Endothelial cell of umbilical vein (primary cell): ENCODE measurements around the gene COL20A1. TPM values are rescaled to one million over a fixed set of nuclear protein-coding genes. Genes with fewer than 3 reads are reported as not detected.

Experiments used
- BruUV-seq: library from RNA; stranded (reverse); fragments of 400-500 nt; replicated peaks from 2 replicates; lab custom pipeline; 2021; lab: Mats Ljungman, UMichigan
- CTCF ChIA-PET: fragments of 300-600, 350-600 bp; sonication (Branson Sonifier 250); formaldehyde crosslinking; loops from one replicate; lab custom pipeline; 2021; ENCODE audit warnings: antibody characterized with exemption, inconsistent platforms; lab: Charles Lee
- POLR2A ChIA-PET: fragments of 300-600, 350-600 bp; sonication (Branson Sonifier 250); formaldehyde crosslinking; loops from one replicate; lab custom pipeline; 2021; ENCODE audit warnings: antibody characterized with exemption, inconsistent platforms; lab: Charles Lee
- DNase-seq: peaks from one replicate; pipeline ENCODE4 v3.0.0-alpha.2; 2011; ENCODE audit warnings: low read depth, low spot score
- FAIRE-seq: peaks from 2 replicates; lab custom pipeline; 2011; peaks lifted over from hg19 to GRCh38; lab: Jason Lieb, UNC
- H2AFZ ChIP-seq: 2 replicates; pipeline ENCODE4 v1.6.0; 2012; ENCODE audit warnings: low read depth, low read length, control low read depth, inconsistent platforms
- H3K27ac ChIP-seq: 2 replicates; pipeline ENCODE4 v1.5.1; 2011; ENCODE audit warnings: low read depth, mild to moderate bottlenecking, control low read depth, low read length, moderate library complexity; ENCODE audit not compliant: insufficient read depth
- H3K27me3 ChIP-seq, 2 experiments: 2 replicates each; pipeline versions ENCODE4 v1.6.0 to v1.6.1; 2011; ENCODE audit warnings: low read length in 2 of 2, mixed read lengths in 1 of 2; ENCODE audit not compliant: control insufficient read depth in 2 of 2, insufficient read depth in 2 of 2
- H3K36me3 ChIP-seq, 2 experiments: 2 replicates in 1 of 2; 3 replicates in 1 of 2; pipeline ENCODE4 v1.5.1; 2011; ENCODE audit warnings: low read length in 2 of 2, mild to moderate bottlenecking in 1 of 2, moderate library complexity in 1 of 2; ENCODE audit not compliant: control insufficient read depth in 2 of 2, insufficient read depth in 2 of 2; ENCODE audit errors: extremely low read depth in 1 of 2
- H3K4me1 ChIP-seq: 3 replicates; pipeline ENCODE4 v1.5.1; 2011; ENCODE audit warnings: mild to moderate bottlenecking, low read length; ENCODE audit not compliant: control insufficient read depth, insufficient read depth; ENCODE audit errors: extremely low read depth
- H3K4me2 ChIP-seq: 2 replicates; pipeline ENCODE4 v1.6.1; 2011; ENCODE audit warnings: low read length, control low read depth, mixed read lengths; ENCODE audit not compliant: insufficient read depth
- H3K4me3 ChIP-seq, 3 experiments: fragments of 200-600 bp in 1 of 3; sonication (generic), shearing (Covaris generic) in 1 of 3; replicated peaks in 1 of 3; 2 replicates each; pipeline ENCODE4 v1.5.1; 2011 to 2016; ENCODE audit warnings: control low read depth in 3 of 3, low read length in 3 of 3, mild to moderate bottlenecking in 2 of 3, inconsistent platforms in 1 of 3, low read depth in 1 of 3, moderate library complexity in 1 of 3; ENCODE audit not compliant: insufficient read depth in 1 of 3
- H3K79me2 ChIP-seq: 2 replicates; pipeline ENCODE4 v1.6.0; 2012; ENCODE audit warnings: low read length, inconsistent platforms; ENCODE audit not compliant: control insufficient read depth, insufficient read depth
- H3K9ac ChIP-seq: replicated peaks from 2 replicates; pipeline ENCODE3; 2011; ENCODE audit warnings: low read length, control low read depth; ENCODE audit not compliant: insufficient read depth; ENCODE audit errors: extremely low read depth
- H3K9me1 ChIP-seq: replicated peaks from 3 replicates; pipeline ENCODE4 v1.6.0; 2011; ENCODE audit warnings: mild to moderate bottlenecking, low read length; ENCODE audit not compliant: control insufficient read depth, insufficient read depth; ENCODE audit errors: extremely low read depth
- H3K9me3 ChIP-seq: replicated peaks from 2 replicates; pipeline ENCODE4 v1.5.1; 2012; ENCODE audit warnings: low read length, inconsistent platforms; ENCODE audit not compliant: control insufficient read depth, insufficient read depth
- H4K20me1 ChIP-seq: replicated peaks from 2 replicates; pipeline ENCODE3; 2011; ENCODE audit warnings: mild to moderate bottlenecking, low read length; ENCODE audit not compliant: control insufficient read depth, insufficient read depth; ENCODE audit errors: extremely low read depth
- CTCF ChIP-seq, 2 donors: IDR thresholded peaks; 1 replicate in 1 of 2; 2 replicates in 1 of 2; pipeline ENCODE4 v1.5.1; 2011; ENCODE audit warnings: low read length in 2 of 2, mild to moderate bottlenecking in 2 of 2, moderate library complexity in 2 of 2, control low read depth in 1 of 2, inconsistent platforms in 1 of 2, low read depth in 1 of 2; ENCODE audit not compliant: insufficient read depth in 1 of 2; ENCODE audit errors: extremely low read depth in 1 of 2
- EZH2 ChIP-seq: IDR thresholded peaks from 2 replicates; pipeline ENCODE4 v1.6.1; 2012; ENCODE audit warnings: borderline replicate concordance, low read depth, mild to moderate bottlenecking, moderate library complexity, low read length, inconsistent platforms; ENCODE audit not compliant: severe bottlenecking
- FOS ChIP-seq: IDR thresholded peaks from 2 replicates; pipeline ENCODE4 v1.6.1; 2011; ENCODE audit warnings: mild to moderate bottlenecking, low read length, moderate library complexity, borderline replicate concordance; ENCODE audit not compliant: insufficient read depth
- GATA2 ChIP-seq: IDR thresholded peaks from 2 replicates; pipeline ENCODE4 v1.7.0; 2011; ENCODE audit warnings: low read depth, mild to moderate bottlenecking, moderate library complexity, mixed read lengths, low read length; ENCODE audit not compliant: insufficient read length, insufficient read depth
- MYC ChIP-seq: IDR thresholded peaks from one replicate; pipeline ENCODE4 v1.6.1; 2011; ENCODE audit warnings: mild to moderate bottlenecking, low read depth, low read length
- POLR2A ChIP-seq: IDR thresholded peaks from 2 replicates; pipeline ENCODE4 v1.6.1; 2012; ENCODE audit warnings: low read depth, mild to moderate bottlenecking, control low read depth, low read length
- dilution Hi-C: fragments of 300-500 bp; cut with MboI; formaldehyde crosslinking; loops from one replicate; pipeline ENCODE4 v1.15.0; 2019; ENCODE audit warnings: low sequenced_read_pairs; ENCODE audit not compliant: extremely low pct_ligation_motif_present
- intact Hi-C: fragments of 100-400 bp; cut with micrococcal nuclease; formaldehyde crosslinking; loops from one replicate; pipeline ENCODE4 v1.10.0; 2022
- polyA plus RNA-seq, 4 experiments: library from polyadenylated mRNA; depleted of rRNA in 3 of 4; stranded (reverse) in 3 of 4; unstranded in 1 of 4; fragments of >200 nt; gene quantifications; 2 replicates each; pipeline versions ENCODE4 v1.2.1 to v1.2.3, GENCODE V29; 2011 to 2012; ENCODE audit warnings: missing spikeins in 1 of 4
- total RNA-seq: library from RNA; stranded (reverse); gene quantifications from 2 replicates; pipeline ENCODE4 v1.2.3, GENCODE V29; 2021
- TF ChIP-seq, protein P1 (sequence below): IDR thresholded peaks from 2 replicates; pipeline ENCODE4 v1.6.1; 2011; ENCODE audit not compliant: insufficient read depth, insufficient read length

COL20A1 gene
- total and polyA plus RNA-seq, 2 donors (not counting 3 experiments of a cell fraction or from before 2014, with no cell fraction given), result not detected

DNA sequence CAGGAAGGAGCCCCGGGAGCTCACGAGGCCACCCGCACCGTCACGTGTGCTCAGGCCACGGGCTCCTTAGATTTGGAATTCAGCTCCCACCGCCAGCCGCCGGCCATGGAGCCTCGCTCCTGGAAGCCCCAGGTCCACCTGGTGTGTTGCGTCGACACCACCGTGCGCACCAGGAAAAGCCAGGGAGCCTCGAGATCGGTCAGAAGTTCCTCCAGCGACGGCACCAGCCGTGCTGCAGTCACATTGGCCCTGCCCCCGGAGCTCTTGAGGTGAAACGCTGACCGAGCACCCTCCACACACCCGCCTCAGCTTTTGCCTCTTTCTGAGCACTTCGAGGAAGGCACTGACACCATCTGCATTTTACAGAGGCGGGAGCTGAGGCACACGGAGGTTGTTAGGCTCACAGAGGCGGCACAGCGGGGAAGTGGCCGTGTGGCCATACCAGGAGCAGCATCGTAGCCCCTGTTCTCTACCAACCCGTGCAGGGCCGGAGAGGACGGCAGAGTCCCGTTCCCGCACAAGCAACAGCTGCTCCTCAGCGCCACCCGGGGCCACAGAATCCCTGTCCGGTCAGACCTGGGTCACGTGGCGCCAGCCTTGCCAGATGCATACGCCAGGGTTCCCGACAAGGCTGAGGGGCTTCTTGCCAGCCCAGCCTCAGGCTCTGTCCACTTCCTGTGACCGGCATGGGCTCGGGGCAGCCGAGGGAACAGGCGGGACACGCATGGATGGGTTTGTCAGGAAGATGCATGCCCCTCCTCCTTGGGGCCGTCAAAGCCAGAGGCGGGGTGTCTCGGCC lies 46.3 kb upstream of the COL20A1 start:
- Histone ChIP-seq H3K4me3 (no peak overlapping the region), H3K27ac (no peak overlapping the region), H3K9ac (no peak overlapping the region), H3K4me2 (no peak overlapping the region), H3K9me3 (no peaks in the 10 kb centered on the region), H3K9me1 (no peaks in the 10 kb centered on the region), H3K79me2 (no peaks in the 10 kb centered on the region), H4K20me1 (no peaks in the 10 kb centered on the region), H3K4me1 (no peaks in the 10 kb centered on the region), H2AFZ (no peak overlapping the region), H3K27me3 (no peaks in the 10 kb centered on the region), H3K36me3 (no peaks in the 10 kb centered on the region)
- no TSS peak for BruUV-seq
- ChIA-PET CTCF (interaction anchor here (0.7 to 4.2 kb wide), 6 partner anchors 11 to 27 kb away, joined by 3 to 24 read pairs (median 4); partner anchors contain the start of genes ARFGAP1 and BIRC7), POLR2A (no interaction called here)
- FAIRE-seq (no peak), DNase-seq (no peak)
- dilution Hi-C loops, result no loop called here
- intact Hi-C loops, result no loop called here
- TF ChIP-seq MYC, result no peak

GRCh38 chr20:63247671-63248228 lies 45.2 kb upstream of the COL20A1 start:
- TF ChIP-seq FOS (no peak), MYC (no peak), CTCF (IDR thresholded peaks at IDR 0.05; ENCODE audit: extremely low read depth in 1 of 2, insufficient read depth in 1 of 2, low read depth in 1 of 2, low read length in 2 of 2) (no peak), GATA2 (no peak), EZH2 (no peak), POLR2A (no peak)
- TF ChIP-seq, protein P1, sequence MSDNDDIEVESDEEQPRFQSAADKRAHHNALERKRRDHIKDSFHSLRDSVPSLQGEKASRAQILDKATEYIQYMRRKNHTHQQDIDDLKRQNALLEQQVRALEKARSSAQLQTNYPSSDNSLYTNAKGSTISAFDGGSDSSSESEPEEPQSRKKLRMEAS, result no peak
- intact Hi-C loops (no loop called here), dilution Hi-C loops (no loop called here)
- Histone ChIP-seq H3K9me3 (no peaks in the 10 kb centered on the region), H3K79me2 (no peaks in the 10 kb centered on the region), H2AFZ (no peak overlapping the region), H3K27ac (no peak overlapping the region), H3K36me3 (no peaks in the 10 kb centered on the region), H3K27me3 (peaks cover 4 to 7% of the 10 kb centered on the region in 2 experiments), H3K9me1 (no peaks in the 10 kb centered on the region), H3K4me3 (no peak overlapping the region), H4K20me1 (no peaks in the 10 kb centered on the region), H3K9ac (no peak overlapping the region), H3K4me1 (no peaks in the 10 kb centered on the region), H3K4me2 (no peak overlapping the region)
- ChIA-PET CTCF (interaction anchor here (4.2 kb wide), 1 partner anchor 25 kb away, joined by 24 read pairs; no protein-coding TSS in a partner anchor), POLR2A (no interaction called here)
- no TSS peak for BruUV-seq
- FAIRE-seq, result no peak
- DNase-seq, result no peak
